GM19239 (cell line): Measurements from ENCODE around the gene FSHR.

Experiments used
- DNase-seq: peaks from one replicate; pipeline ENCODE4 v3.0.0; 2011; ENCODE audit warnings: low spot score; ENCODE audit not compliant: insufficient read length
- FAIRE-seq: peaks from 2 replicates; lab custom pipeline; 2011; peaks lifted over from hg19 to GRCh38; lab: Jason Lieb, UNC

FSHR gene, protein sequence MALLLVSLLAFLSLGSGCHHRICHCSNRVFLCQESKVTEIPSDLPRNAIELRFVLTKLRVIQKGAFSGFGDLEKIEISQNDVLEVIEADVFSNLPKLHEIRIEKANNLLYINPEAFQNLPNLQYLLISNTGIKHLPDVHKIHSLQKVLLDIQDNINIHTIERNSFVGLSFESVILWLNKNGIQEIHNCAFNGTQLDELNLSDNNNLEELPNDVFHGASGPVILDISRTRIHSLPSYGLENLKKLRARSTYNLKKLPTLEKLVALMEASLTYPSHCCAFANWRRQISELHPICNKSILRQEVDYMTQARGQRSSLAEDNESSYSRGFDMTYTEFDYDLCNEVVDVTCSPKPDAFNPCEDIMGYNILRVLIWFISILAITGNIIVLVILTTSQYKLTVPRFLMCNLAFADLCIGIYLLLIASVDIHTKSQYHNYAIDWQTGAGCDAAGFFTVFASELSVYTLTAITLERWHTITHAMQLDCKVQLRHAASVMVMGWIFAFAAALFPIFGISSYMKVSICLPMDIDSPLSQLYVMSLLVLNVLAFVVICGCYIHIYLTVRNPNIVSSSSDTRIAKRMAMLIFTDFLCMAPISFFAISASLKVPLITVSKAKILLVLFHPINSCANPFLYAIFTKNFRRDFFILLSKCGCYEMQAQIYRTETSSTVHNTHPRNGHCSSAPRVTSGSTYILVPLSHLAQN

DNA sequence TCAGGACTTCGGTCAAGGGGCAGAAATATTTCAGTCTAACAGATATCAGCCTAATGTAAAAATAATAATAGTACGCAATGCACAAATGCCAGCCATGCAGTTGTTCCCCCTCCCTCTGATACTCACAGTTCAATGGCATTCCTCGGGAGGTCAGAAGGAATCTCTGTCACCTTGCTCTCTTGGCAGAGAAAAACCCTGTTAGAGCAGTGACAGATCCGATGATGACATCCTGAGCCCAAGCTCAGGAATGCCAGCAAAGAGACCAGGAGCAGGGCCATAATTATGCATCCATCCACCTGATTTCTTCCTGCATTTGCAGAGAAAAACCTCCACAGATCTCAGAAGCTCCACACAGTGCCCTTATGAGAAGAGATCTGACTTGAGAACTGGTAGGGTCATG, at the start of gene FSHR:
TSS of gene FSHR (minus strand) at position 376 of the 400 bp plus-strand sequence. CDS start at position 278, 98 bp downstream.
- FAIRE-seq = no peak
- DNase-seq = no peak

DNA sequence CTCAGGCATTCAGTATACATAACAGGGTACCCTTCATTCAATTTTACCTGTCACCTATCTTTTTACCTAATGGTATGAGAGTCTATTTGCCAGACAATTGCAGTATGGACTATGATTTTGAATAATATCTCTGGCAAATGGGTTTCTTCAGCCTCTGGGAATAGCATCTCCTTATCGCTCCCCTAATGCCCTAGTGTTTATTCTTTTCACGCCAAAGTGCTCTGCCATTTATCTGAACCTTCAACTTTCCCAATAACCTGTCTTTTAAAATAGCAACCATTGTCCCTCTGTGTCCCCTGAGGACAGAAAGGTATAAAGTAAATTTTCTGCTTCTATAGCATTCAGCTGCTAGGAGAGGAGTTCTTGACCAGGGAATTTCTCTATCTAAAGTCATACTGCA, 45.0 kb upstream of the FSHR start:
- FAIRE-seq (no peak), DNase-seq (no peak)

DNA sequence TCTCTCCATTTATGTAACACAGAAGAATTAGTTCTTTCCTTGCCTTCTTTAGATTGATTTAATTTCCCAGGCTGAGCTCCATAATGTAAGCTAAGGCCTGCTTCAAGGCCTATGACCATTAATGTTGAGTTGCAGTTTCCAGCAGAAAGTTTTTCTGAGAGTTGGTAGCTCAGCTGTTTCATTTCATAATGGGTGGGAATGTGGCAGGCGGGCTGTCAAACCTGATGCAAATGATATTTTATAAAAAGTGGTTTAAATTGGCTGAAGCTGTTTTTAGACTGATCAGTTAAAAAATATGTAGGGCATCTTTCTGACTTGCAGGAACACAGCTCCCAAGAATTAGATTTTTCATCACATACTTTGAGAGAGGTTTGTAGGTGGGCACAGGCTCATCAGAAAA, 40.4 kb upstream of the FSHR start:
- FAIRE-seq (no peak), DNase-seq (no peak)

DNA sequence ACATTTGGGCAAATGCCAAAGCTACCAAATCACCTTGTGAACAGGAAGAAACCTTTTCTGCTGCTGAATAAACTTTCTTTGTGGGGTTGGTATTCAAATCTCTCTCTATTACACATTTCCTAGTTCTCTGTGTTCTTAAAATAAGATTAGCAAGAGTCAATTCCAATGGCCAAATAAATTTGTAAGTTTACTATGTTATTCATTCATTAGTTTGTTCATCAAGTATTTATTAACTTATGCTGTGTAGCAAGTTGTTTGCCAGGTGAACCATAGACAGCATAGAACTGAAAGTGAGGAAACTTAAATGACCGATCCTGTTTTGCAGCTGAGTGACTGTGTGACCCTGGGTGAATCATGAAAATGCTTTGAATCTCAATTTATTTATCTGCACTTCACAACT, 37.7 kb upstream of the FSHR start:
- no peak for FAIRE-seq
- DNase-seq = no peak

DNA sequence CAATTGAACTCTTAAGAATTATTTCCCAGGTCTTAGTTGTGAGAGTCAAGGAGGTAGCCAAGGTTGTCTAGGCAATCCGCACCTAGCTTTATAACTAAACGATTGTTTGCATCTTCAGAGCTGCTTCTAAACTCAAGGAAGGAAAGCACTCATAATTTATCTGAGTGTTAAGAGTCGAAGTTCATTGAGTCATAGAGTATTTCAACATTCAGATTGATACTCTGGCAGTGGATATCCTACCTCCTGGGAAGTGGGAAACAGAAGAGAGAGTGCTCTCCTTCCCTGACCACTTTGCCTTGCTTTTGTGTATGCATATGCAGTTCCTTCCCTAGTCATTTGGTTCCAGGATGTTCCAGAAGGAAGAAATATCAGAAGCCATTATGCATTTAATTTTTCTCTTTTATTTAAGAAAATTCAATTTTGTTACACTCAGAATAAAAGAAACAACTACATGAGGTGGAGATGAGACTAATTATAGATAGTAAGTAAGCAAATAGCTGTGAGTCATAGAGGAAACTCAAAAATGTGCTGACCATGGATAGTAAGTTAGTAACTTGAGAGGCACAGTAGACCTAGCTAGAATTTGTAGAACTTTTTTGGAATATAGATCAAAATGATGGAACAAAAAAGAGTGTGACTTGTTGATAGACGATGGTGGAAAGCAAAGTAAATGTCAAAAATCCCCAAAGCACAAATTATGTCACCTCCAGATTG, 35.4 kb upstream of the FSHR start:
- DNase-seq (no peak), FAIRE-seq (no peak)

DNA sequence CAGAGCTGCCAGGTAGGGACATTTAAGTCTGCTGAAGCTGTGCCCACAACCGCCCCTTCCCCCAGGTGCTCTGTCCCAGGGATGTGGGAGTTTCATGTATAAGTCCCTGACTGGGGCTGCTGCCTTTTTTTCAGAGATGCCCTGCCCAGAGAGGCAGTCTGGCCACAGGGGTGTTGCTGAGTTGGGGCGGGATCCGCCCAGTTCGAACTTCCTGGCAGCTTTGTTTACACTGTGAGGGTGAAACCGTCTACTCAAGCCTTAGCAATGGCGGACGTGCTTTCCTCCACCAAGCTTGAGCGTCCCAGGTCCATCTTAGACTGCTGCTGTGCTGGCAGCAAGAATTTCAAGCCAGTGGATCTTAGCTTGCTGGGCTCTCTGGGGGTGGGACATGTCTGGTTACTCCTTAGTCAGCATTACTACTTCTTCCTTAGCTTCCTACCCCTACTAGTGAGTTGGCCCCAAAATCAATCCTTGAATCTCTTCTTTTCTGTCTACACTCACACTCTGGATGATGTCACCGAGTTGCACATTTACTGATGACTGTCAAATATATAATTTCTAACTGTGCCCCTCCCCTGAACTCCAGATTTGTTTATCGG, 31.8 kb upstream of the FSHR start:
- FAIRE-seq (no peak), DNase-seq (no peak)

DNA sequence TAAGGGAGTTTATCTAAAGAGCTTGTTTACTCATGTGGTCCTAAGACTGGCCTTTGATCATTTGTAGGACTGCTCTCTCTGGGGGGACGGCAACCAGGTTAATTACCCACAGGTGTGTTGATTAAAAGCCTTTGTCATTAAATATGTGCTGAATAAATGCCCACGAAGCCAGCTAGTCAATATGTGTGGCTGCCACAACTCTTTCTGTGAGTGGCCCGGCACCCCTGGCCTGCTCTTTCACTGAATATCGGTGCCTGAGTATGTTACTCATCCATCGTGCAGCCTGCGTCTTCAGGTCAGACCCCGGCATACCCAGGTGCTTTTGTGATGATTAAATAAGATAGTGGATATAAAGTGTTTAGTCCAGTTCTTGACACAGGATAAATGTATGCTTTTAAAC, 24.3 kb upstream of the FSHR start:
- no peak for DNase-seq
- no peak for FAIRE-seq

DNA sequence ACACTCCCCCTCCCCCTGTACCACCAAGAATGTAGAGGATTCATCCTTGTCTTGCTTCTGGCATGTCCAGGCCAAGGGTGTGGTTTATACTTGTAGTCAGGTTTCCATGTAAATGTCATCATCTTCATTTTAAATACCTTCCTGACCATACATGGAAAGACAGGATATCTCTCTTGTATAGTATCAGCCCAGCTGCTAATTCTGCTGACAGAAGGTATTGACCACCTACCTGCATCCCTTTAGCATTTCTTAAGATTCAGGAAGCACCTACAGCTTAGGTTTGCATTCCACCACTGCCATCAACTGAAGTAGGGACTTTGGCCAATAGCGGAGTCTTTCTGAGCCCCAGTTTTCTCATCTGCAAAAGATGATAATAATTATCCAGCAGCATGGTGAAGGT, 22.9 kb upstream of the FSHR start:
- DNase-seq (no peak), FAIRE-seq (no peak)

DNA sequence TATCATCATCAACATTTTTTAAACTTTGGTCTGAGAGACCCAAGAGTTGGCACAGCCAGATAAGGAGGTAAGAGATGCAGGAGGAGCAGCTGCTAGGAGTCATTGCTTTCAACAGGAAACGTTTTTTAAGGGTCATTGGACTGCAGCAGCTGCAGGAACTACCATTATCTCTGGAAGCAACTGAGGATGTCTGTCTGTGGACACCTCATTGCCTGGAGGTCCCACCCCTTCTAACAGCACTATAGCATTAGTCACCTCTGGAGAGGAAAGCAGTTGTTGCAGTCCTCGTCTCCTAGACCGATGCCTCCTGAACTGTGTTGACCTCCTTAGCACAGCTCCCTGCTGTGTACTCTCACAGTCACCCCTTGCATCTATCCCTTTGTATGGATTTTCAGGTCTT, 21.5 kb upstream of the FSHR start:
- no peak for FAIRE-seq

DNA sequence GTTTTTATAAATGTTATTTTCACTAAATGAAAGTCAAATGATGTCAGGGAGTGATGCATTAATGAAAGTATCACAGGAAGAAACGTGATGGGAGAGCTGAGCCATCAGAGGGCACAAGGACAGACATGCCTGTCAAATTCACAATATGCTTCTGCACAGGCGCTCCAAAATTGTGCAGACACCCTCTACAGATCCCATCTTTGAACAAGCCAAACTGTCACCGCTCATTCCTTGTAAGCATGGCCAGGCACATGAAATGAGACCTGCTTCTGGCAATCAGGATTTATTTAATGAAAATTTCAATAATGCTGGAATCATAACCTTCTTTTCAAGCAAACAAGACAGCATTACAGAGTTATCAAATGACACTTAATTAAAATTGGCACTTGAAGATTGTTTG, 20.4 kb upstream of the FSHR start:
- FAIRE-seq (no peak), DNase-seq (no peak)

More for the DNA sequence above, 21.5 kb upstream of the FSHR start:
- no peak for DNase-seq

DNA sequence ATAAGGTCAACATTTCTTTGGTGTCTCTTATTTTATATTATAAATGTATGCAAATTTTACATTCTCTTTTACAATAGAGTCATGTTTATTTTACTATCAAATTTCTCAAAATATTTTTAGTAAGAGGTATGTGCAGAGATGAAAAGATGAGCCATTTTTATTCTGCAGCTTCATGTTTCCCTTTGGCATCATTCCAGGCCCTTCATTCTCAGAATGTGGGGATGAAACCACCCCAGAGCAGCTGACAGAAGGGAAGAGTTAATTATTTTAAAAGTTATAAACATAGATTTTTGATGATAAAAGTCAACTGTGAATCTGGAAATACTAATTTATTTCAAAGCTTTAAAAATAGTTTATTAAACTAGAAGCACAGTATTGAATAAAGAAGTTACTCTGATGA, 12.8 kb upstream of the FSHR start:
- no peak for FAIRE-seq
- no peak for DNase-seq

DNA sequence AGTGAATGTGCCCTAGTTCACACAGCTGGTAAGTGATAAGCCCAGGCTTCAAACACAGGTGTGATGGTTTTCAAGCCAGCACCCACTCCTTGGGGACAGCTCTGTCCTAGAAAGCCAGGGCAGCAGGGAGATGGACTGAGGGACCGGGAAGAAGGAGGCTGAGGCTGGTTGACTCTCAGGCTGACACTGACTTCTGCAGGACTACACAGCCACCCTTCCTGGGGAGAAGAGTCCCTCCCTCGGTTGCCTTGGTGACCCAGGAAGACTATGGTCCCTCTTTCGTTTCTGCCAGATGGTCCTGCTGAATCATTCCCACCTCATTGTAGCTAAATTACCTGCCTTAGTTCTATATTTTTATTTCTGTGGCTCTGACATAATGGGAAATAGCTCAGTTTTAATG, 11.3 kb upstream of the FSHR start:
- no peak for FAIRE-seq

DNA sequence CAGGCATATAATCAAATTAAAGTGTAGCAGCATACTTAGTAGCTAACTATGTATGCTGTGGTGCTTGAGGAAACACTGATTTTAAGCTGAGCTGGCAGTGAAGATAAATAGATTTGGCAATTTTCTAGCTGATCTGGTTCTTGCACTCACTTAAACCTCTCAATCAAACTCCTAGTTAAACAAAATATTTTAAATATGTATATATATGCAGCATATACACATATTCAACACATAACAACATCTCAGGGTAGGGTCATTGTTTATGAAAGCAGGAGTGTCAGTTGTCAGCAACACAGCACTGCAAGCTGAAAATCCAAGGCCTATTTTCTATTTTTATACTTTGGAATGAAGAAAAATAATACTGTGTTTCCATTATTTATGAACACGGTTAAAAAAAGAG, 10.4 kb upstream of the FSHR start:
- FAIRE-seq = no peak
- DNase-seq = no peak

More for the DNA sequence above, 11.3 kb upstream of the FSHR start:
- no peak for DNase-seq

DNA sequence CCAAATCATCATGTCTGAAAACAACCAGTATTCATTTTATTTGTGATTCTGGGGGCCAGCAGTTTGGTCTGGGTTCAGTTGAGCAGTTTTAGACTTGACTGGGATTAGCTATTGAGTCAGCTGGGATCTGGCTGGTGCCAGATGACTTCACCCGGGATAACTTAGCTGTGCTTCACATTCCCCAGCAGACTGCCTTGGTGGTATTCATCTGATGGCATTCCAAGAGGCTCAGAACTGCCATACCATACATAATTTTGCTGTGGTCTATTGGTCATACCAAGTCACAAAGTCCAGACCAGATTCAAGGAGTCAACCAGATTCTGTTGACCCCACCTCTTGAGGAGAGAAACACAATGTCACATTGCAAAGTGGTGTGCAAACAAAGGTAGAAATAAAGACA, 7.8 kb upstream of the FSHR start:
- no peak for DNase-seq
- FAIRE-seq = no peak

DNA sequence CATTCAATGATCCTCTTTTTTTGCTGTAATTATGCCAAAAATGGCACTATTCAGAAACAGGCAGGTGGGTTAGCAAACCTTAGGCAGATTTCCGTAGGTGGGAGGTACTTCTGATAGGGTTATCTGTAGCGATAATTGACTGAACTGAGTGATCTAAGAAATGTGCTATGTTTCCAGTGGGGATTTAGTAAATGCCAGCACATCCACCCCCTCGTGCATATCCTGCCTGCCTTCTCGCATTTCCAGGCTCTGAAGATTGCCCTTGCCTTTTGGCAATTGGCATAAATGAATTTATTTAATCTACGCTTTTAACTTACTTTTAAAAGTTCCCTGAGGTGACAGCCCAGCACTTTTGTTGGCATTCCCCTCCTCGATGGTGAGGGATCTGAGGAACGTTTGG, 576 bp upstream of the FSHR start:
- no peak for DNase-seq
- FAIRE-seq = no peak

DNA sequence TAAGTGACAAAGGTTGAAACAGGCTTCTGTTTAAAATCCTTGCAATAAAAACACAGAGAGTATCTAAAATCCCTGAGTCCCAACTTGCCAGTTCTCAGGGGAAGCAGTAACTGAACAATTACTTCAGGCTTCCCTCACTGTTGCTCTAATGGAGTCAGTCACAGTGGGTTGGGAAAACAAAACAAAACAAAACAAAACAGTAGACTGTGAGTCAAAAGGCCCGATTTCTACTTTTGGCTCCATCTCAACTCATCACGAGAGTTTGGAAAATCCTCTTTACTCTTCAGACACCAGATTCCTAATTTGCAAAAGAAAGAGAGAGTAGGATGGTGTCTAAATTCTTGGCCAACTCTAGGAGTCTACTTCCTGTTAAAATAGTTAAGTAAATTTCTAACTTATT, 1.1 kb downstream of the FSHR start:
- FAIRE-seq (no peak), DNase-seq (no peak)

DNA sequence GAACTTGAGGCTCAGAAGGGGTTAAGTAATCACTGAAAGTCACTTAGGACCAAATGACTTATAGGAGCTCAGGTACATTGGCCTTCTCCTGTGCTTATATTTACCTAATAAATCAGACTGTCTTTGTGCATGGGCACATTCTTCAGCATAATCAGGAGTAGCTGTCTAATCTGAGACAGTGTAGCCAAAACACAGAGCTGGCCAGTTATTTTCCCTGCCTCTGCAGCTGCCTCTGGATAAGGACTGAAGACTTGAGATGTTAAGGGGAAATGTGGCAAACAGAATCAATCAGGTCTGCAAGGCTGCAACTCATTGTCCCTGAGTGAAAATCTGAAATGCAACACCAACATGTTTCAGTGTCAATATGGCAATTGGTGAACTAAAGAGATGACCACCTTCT, 1.5 kb downstream of the FSHR start:
- DNase-seq = no peak
- no peak for FAIRE-seq

DNA sequence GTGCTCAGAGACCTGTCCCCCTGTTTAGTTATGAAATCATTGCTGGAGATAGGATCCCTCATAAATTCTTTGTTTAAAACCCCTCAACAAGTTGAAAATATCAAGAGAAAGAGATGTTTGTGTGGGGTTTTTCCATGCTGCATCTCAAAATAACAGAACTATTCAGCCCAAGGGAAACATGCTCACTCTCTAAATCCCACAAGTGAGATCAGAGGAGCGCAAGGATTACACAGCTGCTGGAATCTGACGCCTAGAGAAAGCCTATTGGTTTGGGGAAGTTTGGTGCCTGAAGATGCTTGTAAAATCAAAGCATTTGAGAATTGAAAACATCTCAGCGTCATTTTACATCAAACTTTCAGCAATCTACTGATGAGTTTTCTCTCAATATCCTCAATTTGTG, 7.9 kb downstream of the FSHR start:
- FAIRE-seq (no peak), DNase-seq (no peak)

DNA sequence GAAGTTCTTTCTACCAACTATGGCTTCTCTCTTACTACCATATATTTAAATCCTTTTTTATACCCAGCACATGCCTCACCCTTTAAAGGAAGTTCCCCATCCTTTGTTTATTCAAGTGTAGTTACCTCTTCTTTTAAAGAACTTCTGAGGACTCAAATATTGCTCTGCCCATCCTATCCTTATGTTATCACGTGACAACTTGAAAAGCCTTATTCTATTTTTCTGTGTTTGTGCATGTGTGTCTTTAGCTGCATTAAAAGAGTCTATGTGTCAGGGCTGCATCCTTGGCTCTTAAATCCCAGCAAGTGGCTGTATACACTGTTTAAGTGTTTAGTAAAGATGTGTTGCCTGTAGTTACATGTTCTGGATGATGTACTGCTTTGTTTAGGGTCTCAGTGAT, 22.5 kb downstream of the FSHR start:
- DNase-seq (no peak), FAIRE-seq (no peak)

DNA sequence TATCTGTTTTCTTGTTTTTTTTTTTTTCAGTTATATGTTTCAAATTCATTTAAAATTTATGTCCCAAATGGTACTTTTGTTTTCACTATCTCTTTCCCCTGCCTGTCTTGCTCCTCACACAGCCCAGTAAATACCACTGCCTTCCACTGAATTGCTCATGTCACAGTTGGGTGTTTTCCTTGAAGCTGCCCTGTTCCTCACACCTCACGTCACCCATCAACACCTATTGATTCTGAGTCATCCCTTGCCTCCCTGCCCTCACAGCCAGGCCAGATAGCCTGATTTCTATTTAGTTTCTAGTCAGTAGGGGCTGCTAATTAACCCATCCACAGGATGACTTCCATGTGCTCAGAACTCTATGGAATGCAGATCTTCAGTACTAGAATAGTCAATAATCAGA, 25.3 kb downstream of the FSHR start:
- DNase-seq = no peak
- FAIRE-seq = no peak

DNA sequence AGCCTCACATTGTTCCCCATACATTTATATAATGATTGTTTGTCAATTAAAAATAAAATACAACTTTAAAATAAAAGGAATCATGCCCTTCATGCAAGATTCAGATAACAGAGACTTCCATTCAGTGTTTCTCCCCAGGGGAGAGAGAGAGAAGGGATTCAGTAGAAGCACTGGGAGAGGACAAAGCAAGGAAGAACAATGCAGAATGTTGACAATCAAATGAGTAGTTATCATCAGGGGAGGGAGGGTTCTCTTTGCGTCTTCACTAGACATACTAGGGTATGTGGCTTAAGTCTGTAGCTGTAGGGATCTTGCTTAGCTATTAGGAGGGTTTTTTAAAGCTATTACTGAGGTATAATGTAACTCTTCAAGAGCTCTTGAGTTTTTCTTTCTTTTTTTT, 30.7 kb downstream of the FSHR start:
- no peak for FAIRE-seq

More for the DNA sequence above, 30.7 kb downstream of the FSHR start:
- DNase-seq = no peak
